Ectodermal cell (in vitro differentiated cells): ENCODE data around the gene TRIP13.

ENCODE experiments used
- H3K27ac ChIP-seq: 2 replicates; pipeline ENCODE4 v1.7.0; 2013; ENCODE audit warnings: mild to moderate bottlenecking, low read depth, low read length; ENCODE audit not compliant: insufficient read depth, poor library complexity, severe bottlenecking
- H3K27me3 ChIP-seq: 2 replicates; pipeline ENCODE4 v1.7.0; 2013; ENCODE audit warnings: mild to moderate bottlenecking, low read length; ENCODE audit not compliant: insufficient read depth, control insufficient read depth, poor library complexity, severe bottlenecking
- H3K36me3 ChIP-seq: one replicate; pipeline ENCODE4 v1.7.0; 2013; ENCODE audit warnings: low read length; ENCODE audit not compliant: control insufficient read depth, insufficient read depth
- H3K4me1 ChIP-seq: one replicate; pipeline ENCODE4 v1.7.0; 2013; ENCODE audit warnings: low read length; ENCODE audit not compliant: control insufficient read depth, insufficient read depth
- H3K4me3 ChIP-seq: 2 replicates; pipeline ENCODE4 v1.7.0; 2013; ENCODE audit warnings: low read depth, low read length, control low read depth; ENCODE audit not compliant: insufficient read depth
- H3K9me3 ChIP-seq: 2 replicates; pipeline ENCODE4 v1.7.0; 2013; ENCODE audit warnings: mild to moderate bottlenecking, low read length, moderate library complexity; ENCODE audit not compliant: control insufficient read depth
- WGBS, 2 experiments: methylation state at CpG; one replicate each; pipeline ENCODE4 v1.1.7; 2013; ENCODE audit warnings: missing lambda C conversion rate in 2 of 2; 5-methylcytosine and 5-hydroxymethylcytosine counted together

Gene TRIP13

GRCh38 chr5:854966-855743 is 37.5 kb upstream of the TRIP13 start:
- no peak overlapping the region for H3K4me3 ChIP-seq
- H3K36me3 ChIP-seq, result no peaks in the 10 kb centered on the region
- H3K9me3 ChIP-seq, result no peaks in the 10 kb centered on the region
- peaks cover 12% of the 10 kb centered on the region for H3K4me1 ChIP-seq
- WGBS, 2 experiments, result 90 to 92% methylated on average over 32 of the region's 32 CpGs
- H3K27me3 ChIP-seq, result no peaks in the 10 kb centered on the region
- no peak overlapping the region for H3K27ac ChIP-seq

GRCh38 chr5:855771-856530 is 36.7 kb upstream of the TRIP13 start:
- Histone ChIP-seq H3K27ac (no peak overlapping the region), H3K9me3 (no peaks in the 10 kb centered on the region), H3K4me1 (peaks cover 5% of the 10 kb centered on the region), H3K36me3 (no peaks in the 10 kb centered on the region), H3K27me3 (no peaks in the 10 kb centered on the region), H3K4me3 (no peak overlapping the region)
- WGBS, 2 experiments, result 82 to 84% methylated on average over 21 of the region's 21 CpGs

GRCh38 chr5:856531-857425 is 35.9 kb upstream of the TRIP13 start:
- Histone ChIP-seq H3K27me3 (no peaks in the 10 kb centered on the region), H3K36me3 (no peaks in the 10 kb centered on the region), H3K9me3 (no peaks in the 10 kb centered on the region), H3K4me3 (no peak overlapping the region), H3K4me1 (no peaks in the 10 kb centered on the region), H3K27ac (no peak overlapping the region)
- 93% methylated on average over 16 of the region's 16 CpGs for WGBS, 2 experiments

- no peaks in the 10 kb centered on the region for H3K27me3 ChIP-seq
- no peaks in the 10 kb centered on the region for H3K9me3 ChIP-seq
- H3K36me3 ChIP-seq, result peaks cover 8% of the 10 kb centered on the region
- 93 to 96% methylated on average over 11 of the region's 11 CpGs for WGBS, 2 experiments
- no peak overlapping the region for H3K27ac ChIP-seq
- no peak overlapping the region for H3K4me3 ChIP-seq
- no peaks in the 10 kb centered on the region for H3K4me1 ChIP-seq
Measured at GRCh38 chr5:858726-859125, 34.0 kb upstream of the TRIP13 start.

GRCh38 chr5:859391-859790 is 33.3 kb upstream of the TRIP13 start:
- Histone ChIP-seq H3K36me3 (peaks cover 8% of the 10 kb centered on the region), H3K27ac (no peak overlapping the region), H3K4me3 (no peak overlapping the region), H3K27me3 (no peaks in the 10 kb centered on the region), H3K9me3 (no peaks in the 10 kb centered on the region), H3K4me1 (no peaks in the 10 kb centered on the region)
- WGBS, 2 experiments, result 92 to 94% methylated on average over 16 of the region's 16 CpGs

GRCh38 chr5:859798-860296 is 32.8 kb upstream of the TRIP13 start:
- no peak overlapping the region for H3K27ac ChIP-seq
- H3K9me3 ChIP-seq, result no peaks in the 10 kb centered on the region
- no peaks in the 10 kb centered on the region for H3K4me1 ChIP-seq
- H3K27me3 ChIP-seq, result no peaks in the 10 kb centered on the region
- 94% methylated on average over 16 of the region's 16 CpGs for WGBS, 2 experiments
- no peak overlapping the region for H3K4me3 ChIP-seq
- peaks cover 8% of the 10 kb centered on the region for H3K36me3 ChIP-seq

- H3K27me3 ChIP-seq, result no peaks in the 10 kb centered on the region
- H3K36me3 ChIP-seq, result peaks cover 14% of the 10 kb centered on the region
- H3K27ac ChIP-seq, result no peak overlapping the region
- no peaks in the 10 kb centered on the region for H3K4me1 ChIP-seq
- 92 to 93% methylated on average over 15 of the region's 15 CpGs for WGBS, 2 experiments
- H3K9me3 ChIP-seq, result no peaks in the 10 kb centered on the region
- no peak overlapping the region for H3K4me3 ChIP-seq
Measured at GRCh38 chr5:860506-861150, 32.1 kb upstream of the TRIP13 start.

GRCh38 chr5:861442-862366 is 31.0 kb upstream of the TRIP13 start:
- no peak overlapping the region for H3K4me3 ChIP-seq
- no peak overlapping the region for H3K27ac ChIP-seq
- H3K27me3 ChIP-seq, result no peaks in the 10 kb centered on the region
- no peaks in the 10 kb centered on the region for H3K4me1 ChIP-seq
- WGBS, 2 experiments, result 90 to 94% methylated on average over 22 of the region's 22 CpGs
- H3K9me3 ChIP-seq, result no peaks in the 10 kb centered on the region
- peaks cover 14% of the 10 kb centered on the region for H3K36me3 ChIP-seq
